Stomach (tissue), 4 donors: ENCODE data around the gene SLC6A17.
A peak's percentile ranks its signal among the peaks of the same experiment; 100 is the strongest.

Experiments used
- CTCF ChIP-seq, 7 experiments: fragments of 450-650 bp in 4 of 7; fragments of 200-600 bp in 3 of 7; sonication (generic) in 3 of 7; IDR thresholded peaks; one replicate each; pipeline ENCODE4 v1.5.1; 2016 to 2019; ENCODE audit warnings: antibody characterized with exemption in 7 of 7, control low read depth in 2 of 7, mild to moderate bottlenecking in 1 of 7
- EP300 ChIP-seq: sonication (generic); formaldehyde crosslinking; IDR thresholded peaks from one replicate; pipeline ENCODE4 v1.6.1; 2017; ENCODE audit warnings: antibody characterized with exemption

GRCh38 chr1:110106013-110106941 is 44.0 kb upstream of the SLC6A17 start:
- TF ChIP-seq EP300, result no peak
- TF ChIP-seq CTCF (IDR thresholded peaks at IDR 0.05), result peak in 5 of 7 experiments; percentile 68 to 89 (median 86)
